K562 (cell line): Measurements from ENCODE around the gene TTC24. TPM values are rescaled to one million over a fixed set of nuclear protein-coding genes. Genes with fewer than 3 reads are reported as not detected.

Experiments used
- E2F6 ChIP-seq, 2 experiments: IDR thresholded peaks; 2 replicates each; pipeline ENCODE4 v1.6.1; 2011; ENCODE audit warnings: borderline replicate concordance in 1 of 2, control low read depth in 1 of 2, low read depth in 1 of 2, low read length in 1 of 2, mild to moderate bottlenecking in 1 of 2, mixed read lengths in 1 of 2, moderate library complexity in 1 of 2; ENCODE audit not compliant: insufficient read depth in 1 of 2, insufficient read length in 1 of 2, poor library complexity in 1 of 2, severe bottlenecking in 1 of 2; ENCODE audit errors: extremely low read depth in 1 of 2
- MCM2 ChIP-seq: fragments of 450-650 bp; IDR thresholded peaks from 2 replicates; pipeline ENCODE4 v1.6.1; 2017; ENCODE audit warnings: low read depth, mild to moderate bottlenecking
- NKRF ChIP-seq: fragments of 450-650 bp; IDR thresholded peaks from 2 replicates; pipeline ENCODE4 v1.6.1; 2016; ENCODE audit warnings: borderline replicate concordance
- OTX1 ChIP-seq: fragments of 450-650 bp; formaldehyde crosslinking; IDR thresholded peaks from 2 replicates; pipeline ENCODE4 v1.4.0; 2022; ENCODE audit warnings: mild to moderate bottlenecking
- PHB ChIP-seq: fragments of 250-450 bp; sonication (Bioruptor Pico); IDR thresholded peaks from 2 replicates; pipeline ENCODE4 v1.5.0; 2021
- RNF219 ChIP-seq: fragments of 250-450 bp; sonication (Bioruptor Pico); IDR thresholded peaks from 2 replicates; pipeline ENCODE4 v1.5.0; 2022; ENCODE audit warnings: mild to moderate bottlenecking
- YY1 ChIP-seq, 3 experiments: IDR thresholded peaks; 2 replicates each; pipeline ENCODE4 v1.6.1; 2011; ENCODE audit warnings: low read length in 2 of 3, mild to moderate bottlenecking in 2 of 3, moderate library complexity in 2 of 3, borderline replicate concordance in 1 of 3, control low read depth in 1 of 3, low read depth in 1 of 3; ENCODE audit not compliant: insufficient read depth in 3 of 3, insufficient replicate concordance in 2 of 3, control insufficient read depth in 1 of 3, insufficient read length in 1 of 3; ENCODE audit errors: extremely low read depth in 1 of 3
- ZBTB11 ChIP-seq, 3 experiments: fragments of 200-800 bp in 1 of 3; fragments of 250-450 bp in 1 of 3; fragments of 450-650 bp in 1 of 3; sonication (Bioruptor Pico) in 1 of 3; sonication (Bioruptor generic) in 1 of 3; formaldehyde crosslinking in 1 of 3; IDR thresholded peaks; 2 replicates each; pipeline versions ENCODE4 v1.6.1 to v1.8.0; 2016 to 2022; ENCODE audit warnings: mild to moderate bottlenecking in 2 of 3, missing genetic modification characterization in 2 of 3, missing compliant biosample characterization in 1 of 3, moderate library complexity in 1 of 3
- ZNF592 ChIP-seq: fragments of 450-650 bp; IDR thresholded peaks from 2 replicates; pipeline ENCODE4 v1.6.1; 2017; ENCODE audit warnings: antibody characterized with exemption, mild to moderate bottlenecking
- polyA plus RNA-seq, 8 experiments: library from polyadenylated mRNA; depleted of rRNA in 4 of 8; stranded (reverse) in 5 of 8; unstranded in 3 of 8; fragments of >200 nt; fragmentation: Nextera tagmentation in 2 of 8; fragmentation: Illumina TruSeq in 1 of 8; extraction: Ambion mirVana in 2 of 8; extraction: Trizol in 1 of 8; gene quantifications; 2 replicates each; pipeline versions ENCODE4 v1.2.1 to v1.2.3, GENCODE V29; 2011 to 2014; ENCODE audit warnings: inconsistent platforms in 1 of 8, missing spikeins in 1 of 8
- total RNA-seq, 7 experiments: library from RNA; depleted of rRNA in 6 of 7; stranded (reverse); fragments of >200 nt in 6 of 7; fragmentation: Illumina TruSeq in 2 of 7; extraction: Trizol in 2 of 7; gene quantifications; 2 replicates each; pipeline versions ENCODE4 v1.2.1 to v1.2.3, GENCODE V29; 2011 to 2021; ENCODE audit warnings: low replicate concordance in 1 of 7

Gene TTC24
- total and polyA plus RNA-seq, 9 of the 15 experiments (the other 6 are each of a cell fraction or from before 2014, with no cell fraction given): not detected

GRCh38 chr1:156571261-156571852 lies 8.2 kb upstream of the TTC24 start (continued):
- TF ChIP-seq ZNF592: no peak
- TF ChIP-seq RNF219 (CRISPR knock-in tag): no peak
- no peak for TF ChIP-seq OTX1
- TF ChIP-seq YY1 (IDR thresholded peaks at IDR 0.05; ENCODE audit: borderline replicate concordance in 1 of 3, control insufficient read depth in 1 of 3, extremely low read depth in 1 of 3, insufficient read depth in 3 of 3, insufficient read length in 1 of 3, insufficient replicate concordance in 2 of 3, low read depth in 1 of 3, low read length in 2 of 3): no peak
- no peak for TF ChIP-seq PHB (CRISPR knock-in tag)
- no peak for TF ChIP-seq MCM2
- no peak for TF ChIP-seq E2F6 (IDR thresholded peaks at IDR 0.05; ENCODE audit: borderline replicate concordance in 1 of 2, extremely low read depth in 1 of 2, insufficient read depth in 1 of 2, insufficient read length in 1 of 2, low read depth in 1 of 2, low read length in 1 of 2, poor library complexity in 1 of 2, severe bottlenecking in 1 of 2)
- no peak for TF ChIP-seq NKRF
- no peak for TF ChIP-seq ZBTB11 (CRISPR knock-in tag; IDR thresholded peaks at IDR 0.05)
